Loucy (cell line): ENCODE measurements around the gene DBN1.

ENCODE experiments used
- H2AFZ ChIP-seq: fragments of 200-600 bp; sonication (generic); 2 replicates; pipeline ENCODE4 v1.6.0; 2016; ENCODE audit warnings: antibody characterized with exemption, mild to moderate bottlenecking, low read length, moderate library complexity
- H3F3A ChIP-seq: fragments of 200-600 bp; 2 replicates; pipeline ENCODE4 v1.6.0; 2016; ENCODE audit warnings: antibody characterized with exemption, low read depth, mild to moderate bottlenecking
- H3K27me3 ChIP-seq: fragments of 200-600 bp; sonication (generic); 2 replicates; pipeline ENCODE4 v1.6.1; 2014; ENCODE audit warnings: low read length, mild to moderate bottlenecking; ENCODE audit not compliant: insufficient read depth, poor library complexity, severe bottlenecking
- H3K36me3 ChIP-seq: fragments of 200-600 bp; sonication (generic); 2 replicates; pipeline ENCODE4 v1.6.1; 2016; ENCODE audit warnings: low read length; ENCODE audit not compliant: insufficient read depth
- H3K4me1 ChIP-seq: fragments of 200-600 bp; sonication (generic); 2 replicates; pipeline ENCODE4 v1.5.1; 2014; ENCODE audit warnings: low read length, mild to moderate bottlenecking; ENCODE audit not compliant: insufficient read depth, poor library complexity, severe bottlenecking
- H3K4me2 ChIP-seq: fragments of 200-600 bp; sonication (generic); 2 replicates; pipeline ENCODE4 v1.6.0; 2014; ENCODE audit warnings: antibody characterized with exemption, low read length, low read depth, mild to moderate bottlenecking; ENCODE audit not compliant: poor library complexity, severe bottlenecking
- H3K4me3 ChIP-seq: fragments of 200-600 bp; sonication (generic); 2 replicates; pipeline ENCODE4 v1.5.1; 2014; ENCODE audit warnings: low read length, mild to moderate bottlenecking, mixed read lengths; ENCODE audit not compliant: poor library complexity, severe bottlenecking
- H3K79me2 ChIP-seq: fragments of 200-600 bp; sonication (generic); 2 replicates; pipeline ENCODE4 v1.6.1; 2014; ENCODE audit warnings: low read length; ENCODE audit not compliant: insufficient read depth
- H3K9ac ChIP-seq: fragments of 200-600 bp; sonication (generic); 2 replicates; pipeline ENCODE4 v1.6.0; 2014; ENCODE audit warnings: mild to moderate bottlenecking, low read depth, low read length, moderate library complexity; ENCODE audit not compliant: poor library complexity, severe bottlenecking
- H3K9me2 ChIP-seq: fragments of 200-600 bp; sonication (generic); replicated peaks from 2 replicates; pipeline ENCODE4 v1.6.1; 2016; ENCODE audit warnings: low read depth, low read length, mixed read lengths
- H3K9me3 ChIP-seq: fragments of 200-600 bp; sonication (generic); 2 replicates; pipeline ENCODE4 v1.6.1; 2014; ENCODE audit warnings: mild to moderate bottlenecking, antibody characterized with exemption, low read length, low read depth; ENCODE audit not compliant: insufficient read depth
- H4K20me1 ChIP-seq: fragments of 200-600 bp; sonication (generic); 2 replicates; pipeline ENCODE4 v1.6.0; 2014; ENCODE audit warnings: antibody characterized with exemption, low read length, mild to moderate bottlenecking; ENCODE audit not compliant: insufficient read depth, poor library complexity, severe bottlenecking
- CTCF ChIP-seq: fragments of 200-600 bp; sonication (generic); conservative IDR thresholded peaks from 2 replicates; pipeline ENCODE4 v1.5.1; 2014; ENCODE audit warnings: mild to moderate bottlenecking, antibody characterized with exemption, low read length
- EZH2phosphoT487 ChIP-seq: fragments of 200-600 bp; IDR thresholded peaks from 2 replicates; pipeline ENCODE4 v1.6.1; 2018; ENCODE audit warnings: antibody characterized with exemption, mild to moderate bottlenecking, moderate library complexity, borderline replicate concordance

Gene DBN1

GRCh38 chr5:177491983-177492746 lies 18.7 kb upstream of the DBN1 start:
- Histone ChIP-seq H2AFZ (no peak overlapping the region), H3K36me3 (peaks cover 2% of the 10 kb centered on the region; the same call in 1 of the 2 replicates), H3K79me2 (peaks cover 36% of the 10 kb centered on the region; the same call in 1 of the 2 replicates), H4K20me1 (peaks cover 13% of the 10 kb centered on the region), H3K4me2 (no peak overlapping the region), H3K9me2 (no peaks in the 10 kb centered on the region), H3K9me3 (no peaks in the 10 kb centered on the region), H3F3A (no peaks in the 10 kb centered on the region), H3K4me3 (no peak overlapping the region), H3K4me1 (peaks cover 5% of the 10 kb centered on the region), H3K9ac (no peak overlapping the region), H3K27me3 (no peaks in the 10 kb centered on the region)
- no peak for TF ChIP-seq CTCF
- no peak for TF ChIP-seq EZH2phosphoT487

- no peak overlapping the region for H3K4me3 ChIP-seq
- H3K79me2 ChIP-seq: peaks cover 33% of the 10 kb centered on the region; the same call in 1 of the 2 replicates
- no peak overlapping the region for H3K9ac ChIP-seq
- H3K27me3 ChIP-seq: no peaks in the 10 kb centered on the region
- H3K36me3 ChIP-seq: peaks cover 4% of the 10 kb centered on the region; the same call in 1 of the 2 replicates
- H2AFZ ChIP-seq: no peak overlapping the region
- TF ChIP-seq EZH2phosphoT487: no peak
- TF ChIP-seq CTCF: peak; percentile 23; the same call in 1 of the 2 replicates
- H3K4me2 ChIP-seq: no peak overlapping the region
- H3K9me2 ChIP-seq: no peaks in the 10 kb centered on the region
- H3K4me1 ChIP-seq: peaks cover 5% of the 10 kb centered on the region
- H4K20me1 ChIP-seq: peaks cover 13% of the 10 kb centered on the region
- H3K9me3 ChIP-seq: no peaks in the 10 kb centered on the region
- H3F3A ChIP-seq: no peaks in the 10 kb centered on the region
These were observed 18.1 kb upstream of the DBN1 start for GRCh38 chr5:177491429-177491945.

- peaks cover 5% of the 10 kb centered on the region for H3K4me1 ChIP-seq
- H3K9ac ChIP-seq: no peak overlapping the region
- no peaks in the 10 kb centered on the region for H3F3A ChIP-seq
- TF ChIP-seq EZH2phosphoT487 (no peak), CTCF (no peak)
- H3K36me3 ChIP-seq: peaks cover 4% of the 10 kb centered on the region; the same call in 1 of the 2 replicates
- H3K79me2 ChIP-seq: peaks cover 28% of the 10 kb centered on the region; the same call in 1 of the 2 replicates
- H3K9me2 ChIP-seq: no peaks in the 10 kb centered on the region
- no peak overlapping the region for H3K4me3 ChIP-seq
- no peaks in the 10 kb centered on the region for H3K9me3 ChIP-seq
- no peaks in the 10 kb centered on the region for H3K27me3 ChIP-seq
- H2AFZ ChIP-seq: no peak overlapping the region
- no peak overlapping the region for H3K4me2 ChIP-seq
- peaks cover 13% of the 10 kb centered on the region for H4K20me1 ChIP-seq
These were observed 17.6 kb upstream of the DBN1 start for GRCh38 chr5:177490992-177491391.
